ENCODE results near the gene TCTA.

DNA sequence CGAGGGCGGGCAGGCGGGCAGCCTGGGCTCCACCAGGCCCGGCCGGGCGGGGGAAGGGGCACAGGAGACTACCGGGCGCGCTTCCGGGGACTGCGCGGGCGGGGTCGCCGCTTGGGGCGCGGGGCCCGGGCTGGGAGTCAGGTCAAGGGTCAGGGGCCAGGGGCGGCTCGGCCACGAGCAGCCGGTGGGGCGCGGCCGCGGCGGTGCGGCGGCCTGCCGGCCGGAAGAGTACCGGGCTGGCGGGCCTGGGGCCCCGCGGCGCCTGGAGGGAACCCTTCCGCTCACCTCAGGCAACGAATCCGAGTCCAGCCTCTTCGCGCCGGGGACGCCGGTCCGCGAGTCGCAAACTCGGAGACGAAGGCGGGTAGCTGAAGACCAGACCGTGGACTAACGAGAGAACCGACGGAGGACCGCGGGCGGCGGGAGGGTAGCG is 672 bp upstream of the TCTA start:
- TF ChIP-seq, protein P1, sequence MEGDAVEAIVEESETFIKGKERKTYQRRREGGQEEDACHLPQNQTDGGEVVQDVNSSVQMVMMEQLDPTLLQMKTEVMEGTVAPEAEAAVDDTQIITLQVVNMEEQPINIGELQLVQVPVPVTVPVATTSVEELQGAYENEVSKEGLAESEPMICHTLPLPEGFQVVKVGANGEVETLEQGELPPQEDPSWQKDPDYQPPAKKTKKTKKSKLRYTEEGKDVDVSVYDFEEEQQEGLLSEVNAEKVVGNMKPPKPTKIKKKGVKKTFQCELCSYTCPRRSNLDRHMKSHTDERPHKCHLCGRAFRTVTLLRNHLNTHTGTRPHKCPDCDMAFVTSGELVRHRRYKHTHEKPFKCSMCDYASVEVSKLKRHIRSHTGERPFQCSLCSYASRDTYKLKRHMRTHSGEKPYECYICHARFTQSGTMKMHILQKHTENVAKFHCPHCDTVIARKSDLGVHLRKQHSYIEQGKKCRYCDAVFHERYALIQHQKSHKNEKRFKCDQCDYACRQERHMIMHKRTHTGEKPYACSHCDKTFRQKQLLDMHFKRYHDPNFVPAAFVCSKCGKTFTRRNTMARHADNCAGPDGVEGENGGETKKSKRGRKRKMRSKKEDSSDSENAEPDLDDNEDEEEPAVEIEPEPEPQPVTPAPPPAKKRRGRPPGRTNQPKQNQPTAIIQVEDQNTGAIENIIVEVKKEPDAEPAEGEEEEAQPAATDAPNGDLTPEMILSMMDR (IDR thresholded peaks at IDR 0.05): no peak
- TF ChIP-seq, protein P2, sequence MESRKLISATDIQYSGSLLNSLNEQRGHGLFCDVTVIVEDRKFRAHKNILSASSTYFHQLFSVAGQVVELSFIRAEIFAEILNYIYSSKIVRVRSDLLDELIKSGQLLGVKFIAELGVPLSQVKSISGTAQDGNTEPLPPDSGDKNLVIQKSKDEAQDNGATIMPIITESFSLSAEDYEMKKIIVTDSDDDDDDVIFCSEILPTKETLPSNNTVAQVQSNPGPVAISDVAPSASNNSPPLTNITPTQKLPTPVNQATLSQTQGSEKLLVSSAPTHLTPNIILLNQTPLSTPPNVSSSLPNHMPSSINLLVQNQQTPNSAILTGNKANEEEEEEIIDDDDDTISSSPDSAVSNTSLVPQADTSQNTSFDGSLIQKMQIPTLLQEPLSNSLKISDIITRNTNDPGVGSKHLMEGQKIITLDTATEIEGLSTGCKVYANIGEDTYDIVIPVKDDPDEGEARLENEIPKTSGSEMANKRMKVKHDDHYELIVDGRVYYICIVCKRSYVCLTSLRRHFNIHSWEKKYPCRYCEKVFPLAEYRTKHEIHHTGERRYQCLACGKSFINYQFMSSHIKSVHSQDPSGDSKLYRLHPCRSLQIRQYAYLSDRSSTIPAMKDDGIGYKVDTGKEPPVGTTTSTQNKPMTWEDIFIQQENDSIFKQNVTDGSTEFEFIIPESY (IDR thresholded peaks at IDR 0.05; ENCODE audit: borderline replicate concordance, low read depth): no peak
- TF ChIP-seq MXI1 (IDR thresholded peaks at IDR 0.05; ENCODE audit: low read depth, low read length): no peak
- no peak for TF ChIP-seq RCOR1 (IDR thresholded peaks at IDR 0.05; ENCODE audit: low read length)
- no peak for TF ChIP-seq TEAD4 (IDR thresholded peaks at IDR 0.05; ENCODE audit: borderline replicate concordance, insufficient read depth)
- no peak for TF ChIP-seq SMC3 (IDR thresholded peaks at IDR 0.05; ENCODE audit: low read depth, low read length)
- TF ChIP-seq POLR2AphosphoS5 (IDR thresholded peaks at IDR 0.05; ENCODE audit: low read depth, low read length): no peak
- TF ChIP-seq TAF1 (IDR thresholded peaks at IDR 0.05; ENCODE audit: borderline replicate concordance, low read depth, low read length): no peak; the same call in 1 of the 2 replicates
- TF ChIP-seq MEF2A (IDR thresholded peaks at IDR 0.05; ENCODE audit: borderline replicate concordance, low read depth): no peak
- no peak for TF ChIP-seq GABPA (IDR thresholded peaks at IDR 0.05; ENCODE audit: low read depth)
- TF ChIP-seq, protein P3, sequence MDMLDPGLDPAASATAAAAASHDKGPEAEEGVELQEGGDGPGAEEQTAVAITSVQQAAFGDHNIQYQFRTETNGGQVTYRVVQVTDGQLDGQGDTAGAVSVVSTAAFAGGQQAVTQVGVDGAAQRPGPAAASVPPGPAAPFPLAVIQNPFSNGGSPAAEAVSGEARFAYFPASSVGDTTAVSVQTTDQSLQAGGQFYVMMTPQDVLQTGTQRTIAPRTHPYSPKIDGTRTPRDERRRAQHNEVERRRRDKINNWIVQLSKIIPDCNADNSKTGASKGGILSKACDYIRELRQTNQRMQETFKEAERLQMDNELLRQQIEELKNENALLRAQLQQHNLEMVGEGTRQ (IDR thresholded peaks at IDR 0.05; ENCODE audit: borderline replicate concordance, low read depth, low read length): no peak
- TF ChIP-seq JUND (IDR thresholded peaks at IDR 0.05): no peak

Measured in SK-N-SH (cell line).